Transverse colon (tissue), 4 donors: ENCODE data around the gene KLF3.

ENCODE experiments used
- CTCF ChIP-seq, 5 experiments: fragments of 200-600 bp in 3 of 5; fragments of 450-650 bp in 2 of 5; sonication (generic) in 3 of 5; IDR thresholded peaks; 1 replicate in 2 of 5; 2 replicates in 3 of 5; pipeline ENCODE4 v1.5.1; 2016 to 2017; ENCODE audit warnings: antibody characterized with exemption in 5 of 5, inconsistent platforms in 3 of 5, mild to moderate bottlenecking in 2 of 5, moderate library complexity in 1 of 5
- POLR2A ChIP-seq: fragments of 450-650 bp; IDR thresholded peaks from one replicate; pipeline ENCODE4 v1.6.1; 2016; ENCODE audit warnings: antibody characterized with exemption, mild to moderate bottlenecking, moderate library complexity
- POLR2AphosphoS5 ChIP-seq, 3 donors: sonication (generic); formaldehyde crosslinking; IDR thresholded peaks; one replicate each; pipeline ENCODE4 v1.6.1; 2016; ENCODE audit warnings: antibody characterized with exemption in 3 of 3

GRCh38 chr4:38724475-38724808, 60.4 kb downstream of the KLF3 start:
- no peak for TF ChIP-seq CTCF (IDR thresholded peaks at IDR 0.05)
- no peak for TF ChIP-seq POLR2AphosphoS5 (IDR thresholded peaks at IDR 0.05)
- TF ChIP-seq POLR2A = no peak
